GM18951 (cell line): Measurements from ENCODE around the gene TPPP2.
"Not testable (repeated sequence)": the region's sequence is repeated elsewhere in the genome, so short reads cannot be mapped to it uniquely, and the experiment has no call there.

ENCODE experiments used
- POLR2A ChIP-seq: IDR thresholded peaks from 4 replicates; pipeline ENCODE4 v1.6.1; 2011; ENCODE audit warnings: mild to moderate bottlenecking; ENCODE audit not compliant: insufficient read length, insufficient read depth; ENCODE audit errors: extremely low read depth
- in situ Hi-C: fragments of 300-500 bp; cut with MboI; formaldehyde crosslinking; loops from one replicate; pipeline ENCODE4 v1.12.0; 2022; ENCODE audit warnings: low sequenced_read_pairs, mixed read lengths, inconsistent platforms; ENCODE audit not compliant: unreplicated experiment

TPPP2 gene

DNA sequence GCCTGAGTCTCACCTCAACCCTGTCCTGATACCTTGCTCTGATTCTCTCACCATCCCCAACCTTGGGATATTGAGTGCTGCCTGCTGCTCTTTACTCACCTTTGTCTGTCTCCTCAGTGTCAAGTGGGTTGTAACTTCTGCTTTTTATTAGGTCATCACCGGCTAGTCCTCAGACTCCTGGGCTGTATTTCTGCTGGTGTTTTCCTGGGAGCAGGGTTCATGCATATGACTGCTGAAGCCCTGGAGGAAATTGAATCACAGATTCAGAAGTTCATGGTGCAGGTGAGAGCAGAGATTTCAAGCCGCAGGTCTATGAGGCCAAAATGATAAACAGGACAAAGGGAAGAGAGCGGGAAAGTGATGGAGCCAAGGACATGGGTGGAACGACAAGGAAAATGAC lies 30.4 kb upstream of the TPPP2 start:
- no peak for TF ChIP-seq POLR2A

DNA sequence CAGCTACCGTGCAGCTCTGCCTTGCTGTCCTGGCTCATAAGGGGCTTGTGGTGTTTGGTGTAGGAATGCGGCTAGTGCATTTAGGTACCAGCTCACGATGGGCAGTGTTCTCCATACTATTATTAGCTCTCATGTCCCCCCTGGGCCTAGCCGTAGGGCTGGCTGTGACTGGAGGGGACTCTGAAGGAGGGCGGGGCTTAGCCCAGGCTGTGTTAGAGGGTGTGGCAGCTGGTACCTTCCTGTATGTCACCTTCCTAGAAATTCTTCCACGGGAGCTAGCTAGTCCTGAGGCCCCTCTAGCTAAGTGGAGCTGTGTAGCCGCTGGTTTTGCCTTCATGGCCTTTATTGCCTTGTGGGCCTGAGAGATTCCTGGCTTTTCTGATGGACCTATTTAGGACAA lies 28.8 kb upstream of the TPPP2 start:
- TF ChIP-seq POLR2A, result no peak
- in situ Hi-C loops, result no loop called here

More for the DNA sequence above, 30.4 kb upstream of the TPPP2 start:
- in situ Hi-C loops, result no loop called here

DNA sequence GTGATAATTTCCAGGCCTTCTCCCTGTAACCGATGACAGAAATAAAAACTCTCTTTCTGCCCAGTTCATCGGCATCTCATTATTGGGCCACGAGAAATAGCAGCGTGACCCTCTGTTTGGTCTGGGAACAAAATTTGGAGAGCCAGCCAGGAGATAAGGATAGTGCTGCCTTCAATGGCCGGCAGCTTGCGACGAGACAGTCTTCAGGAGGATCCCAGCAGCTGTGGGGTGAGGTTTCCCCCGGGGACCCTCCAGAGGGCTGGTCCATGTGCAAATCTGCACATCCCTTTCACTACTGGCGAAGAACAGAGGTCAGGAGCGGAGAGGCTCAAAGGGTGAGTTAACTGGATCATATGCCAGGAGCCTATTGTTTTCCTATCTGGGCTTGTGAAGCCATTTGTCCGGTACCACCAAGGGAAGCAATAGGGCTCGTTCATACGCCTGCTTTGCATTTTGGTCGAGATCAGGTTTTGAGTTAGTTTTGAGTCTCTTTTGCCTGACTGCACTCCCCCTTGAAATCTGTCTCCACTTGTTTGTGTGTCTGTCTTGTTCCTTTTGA lies 26.1 kb upstream of the TPPP2 start:
- TF ChIP-seq POLR2A, result no peak
- in situ Hi-C loops, result no loop called here

- in situ Hi-C loops, result not testable (repeated sequence)
These were observed 20.3 kb upstream of the TPPP2 start for GRCh38 chr14:21009721-21010120.

- no peak for TF ChIP-seq POLR2A
- in situ Hi-C loops, result no loop called here
These were observed 18.9 kb upstream of the TPPP2 start for GRCh38 chr14:21011136-21011535.

DNA sequence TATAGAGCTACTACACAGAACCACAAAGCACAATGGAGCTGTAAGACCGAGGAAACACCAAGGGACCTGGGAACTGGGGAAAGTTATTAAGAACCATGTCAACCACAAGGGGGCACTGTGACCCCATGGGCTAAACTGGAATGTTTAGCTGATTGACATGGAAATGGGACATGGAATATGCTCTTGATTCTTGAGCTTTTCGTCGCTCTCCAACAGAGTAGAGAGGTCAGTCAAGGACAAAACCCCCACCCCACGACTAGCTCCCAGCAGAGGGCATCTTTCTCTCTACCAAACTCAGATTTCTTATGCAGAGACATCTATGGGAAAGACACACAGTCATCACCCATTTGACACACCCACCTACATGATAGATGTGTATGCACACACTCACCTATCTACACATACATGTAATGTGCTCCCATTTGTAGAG lies 15.2 kb upstream of the TPPP2 start:
- no peak for TF ChIP-seq POLR2A
- in situ Hi-C loops, result no loop called here

DNA sequence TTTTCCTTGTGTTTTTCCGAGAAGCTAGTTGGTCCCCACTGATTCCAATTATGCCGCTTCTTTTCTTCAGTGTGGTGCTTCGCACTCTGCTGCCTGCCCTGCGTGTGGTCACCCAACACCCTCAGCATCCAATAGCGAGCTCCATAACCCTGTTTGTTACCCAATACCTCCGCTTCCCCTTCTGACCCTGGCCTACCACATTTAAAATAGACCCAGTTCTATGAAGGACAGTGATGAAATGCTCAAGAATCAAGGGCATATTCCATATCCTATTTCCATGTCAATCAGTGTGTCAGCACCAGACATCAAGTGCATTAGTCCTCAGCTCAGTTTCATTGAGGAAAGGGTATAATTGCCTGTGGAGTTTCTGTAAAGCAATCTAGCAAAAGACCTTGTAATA lies 14.7 kb upstream of the TPPP2 start:
- in situ Hi-C loops, result no loop called here

DNA sequence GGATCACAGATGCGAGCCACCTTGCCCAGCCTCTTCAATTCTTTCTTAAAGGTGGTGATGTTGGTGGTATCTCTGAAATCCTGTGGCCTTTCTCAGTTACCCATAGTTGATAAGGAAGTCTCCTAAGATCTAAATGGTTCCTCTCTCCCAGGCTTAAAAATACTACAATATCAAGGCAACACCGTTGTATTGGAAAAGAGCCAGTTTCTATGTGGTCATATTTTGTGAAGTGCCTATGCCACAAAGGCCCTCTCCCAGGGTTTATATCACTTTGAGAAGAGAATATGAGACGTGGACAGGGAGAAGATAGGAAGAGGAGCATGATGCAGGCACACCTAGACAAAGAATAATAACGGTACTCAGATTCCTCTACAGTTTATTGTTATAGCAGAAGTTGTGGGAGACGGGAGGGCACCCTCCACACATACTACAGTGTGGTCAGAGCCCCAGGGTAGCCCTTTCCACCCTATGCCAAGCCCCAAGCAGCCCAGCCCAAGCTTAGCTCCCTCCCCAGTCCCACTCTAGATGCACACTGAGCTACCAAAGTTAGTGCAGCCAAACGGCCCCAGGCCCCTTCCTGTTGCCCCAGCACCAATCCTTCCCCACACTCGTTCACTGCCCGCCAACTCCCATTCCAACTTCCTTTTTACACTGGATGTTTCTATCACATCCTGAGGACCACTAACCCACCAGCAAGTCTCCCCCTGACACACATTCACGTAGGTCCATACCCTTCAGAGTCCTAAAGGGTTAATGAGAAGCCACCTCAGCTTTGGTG lies 13.4 kb upstream of the TPPP2 start:
- no peak for TF ChIP-seq POLR2A

More for the DNA sequence above, 14.7 kb upstream of the TPPP2 start:
- TF ChIP-seq POLR2A, result no peak

GRCh38 chr14:21017528-21018245 lies 12.3 kb upstream of the TPPP2 start:
- TF ChIP-seq POLR2A, result no peak

More for the DNA sequence above, 13.4 kb upstream of the TPPP2 start:
- in situ Hi-C loops, result no loop called here

GRCh38 chr14:21018286-21018685 lies 11.7 kb upstream of the TPPP2 start:
- no peak for TF ChIP-seq POLR2A
- in situ Hi-C loops, result no loop called here

More at GRCh38 chr14:21017528-21018245, 12.3 kb upstream of the TPPP2 start:
- in situ Hi-C loops, result no loop called here

- in situ Hi-C loops, result no loop called here
- TF ChIP-seq POLR2A, result no peak
These were observed 11.2 kb upstream of the TPPP2 start for GRCh38 chr14:21018781-21019180.

GRCh38 chr14:21019366-21019765 lies 10.7 kb upstream of the TPPP2 start:
- in situ Hi-C loops, result no loop called here
- TF ChIP-seq POLR2A, result no peak

GRCh38 chr14:21020977-21021545 lies 9.0 kb upstream of the TPPP2 start:
- in situ Hi-C loops, result no loop called here

More at GRCh38 chr14:21020977-21021545, 9.0 kb upstream of the TPPP2 start:
- TF ChIP-seq POLR2A, result no peak
